GM21390 (cell line): ENCODE data around the gene STARD13.

Experiments used
- ATAC-seq: cut with Tn5 transposase; IDR thresholded peaks from one replicate; pipeline ENCODE4 v1.9.1; 2021; ENCODE audit not compliant: unreplicated experiment

The STARD13 gene

GRCh38 chr13:33310245-33311038, 24.9 kb upstream of the STARD13 start:
- ATAC-seq: no peak

- no peak for ATAC-seq
These were observed 23.3 kb upstream of the STARD13 start for GRCh38 chr13:33308863-33309262.

- no peak for ATAC-seq
These were observed 22.3 kb upstream of the STARD13 start for GRCh38 chr13:33307843-33308242.

- no peak for ATAC-seq
These were observed 18.5 kb upstream of the STARD13 start for GRCh38 chr13:33303855-33304597.

GRCh38 chr13:33299626-33300025, 14.1 kb upstream of the STARD13 start:
- ATAC-seq: no peak

- no peak for ATAC-seq
These were observed 11.4 kb upstream of the STARD13 start for GRCh38 chr13:33296793-33297425.

- no peak for ATAC-seq
These were observed 7.2 kb upstream of the STARD13 start for GRCh38 chr13:33292712-33293111.

GRCh38 chr13:33290421-33290965, 4.9 kb upstream of the STARD13 start:
- no peak for ATAC-seq

- no peak for ATAC-seq
These were observed 4.4 kb upstream of the STARD13 start for GRCh38 chr13:33289966-33290365.

GRCh38 chr13:33287142-33287882, 1.8 kb upstream of the STARD13 start:
- no peak for ATAC-seq

GRCh38 chr13:33286128-33286527, 573 bp upstream of the STARD13 start:
- ATAC-seq: peak; percentile 9

- peak; percentile 27 for ATAC-seq
These were observed 639 bp downstream of the STARD13 start for GRCh38 chr13:33284916-33285315.

- no peak for ATAC-seq
These were observed 1.5 kb downstream of the STARD13 start for GRCh38 chr13:33284031-33284430.

GRCh38 chr13:33283195-33283911, 2.2 kb downstream of the STARD13 start:
- ATAC-seq: no peak

- no peak for ATAC-seq
These were observed 3.5 kb downstream of the STARD13 start for GRCh38 chr13:33281951-33282595.

GRCh38 chr13:33280923-33281322, 4.6 kb downstream of the STARD13 start:
- no peak for ATAC-seq

- no peak for ATAC-seq
These were observed 5.2 kb downstream of the STARD13 start for GRCh38 chr13:33280279-33280905.

- ATAC-seq: no peak
These were observed 5.9 kb downstream of the STARD13 start for GRCh38 chr13:33279414-33280278.
